SH-SY5Y (cell line): ENCODE measurements around the gene ANKRD11.

Source experiments
- GATA2 ChIP-seq: IDR thresholded peaks from 2 replicates; pipeline ENCODE4 v1.6.1; 2011; ENCODE audit warnings: mild to moderate bottlenecking, low read depth, low read length
- GATA3 ChIP-seq: IDR thresholded peaks from 2 replicates; pipeline ENCODE4 v1.6.1; 2011; ENCODE audit warnings: low read depth, mild to moderate bottlenecking, low read length, moderate library complexity

DNA sequence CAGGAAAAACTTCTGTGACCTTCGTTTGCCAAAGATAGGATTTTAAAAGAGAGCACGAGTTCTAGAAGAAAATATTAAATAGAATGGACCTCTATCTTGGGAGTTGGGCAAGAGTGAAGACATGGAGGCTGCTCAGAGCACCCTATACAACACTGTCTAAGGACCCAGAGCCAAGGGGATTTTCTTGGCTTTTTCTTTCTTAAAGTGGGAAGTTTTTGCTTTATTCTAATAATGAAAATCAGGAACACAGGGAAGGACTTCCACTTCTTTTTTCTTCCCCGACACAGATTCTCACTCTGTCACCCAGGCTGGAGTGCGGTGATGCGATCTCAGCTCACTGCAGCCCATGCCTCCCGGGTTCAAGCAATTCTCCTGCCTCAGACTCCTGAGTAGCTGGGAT, 178.7 kb downstream of the ANKRD11 start:
- TF ChIP-seq GATA2 (no peak), GATA3 (no peak)
